CD4-positive, alpha-beta T cell treated with Interleukin-17A for 4 hours (primary cell): Measurements from ENCODE around the gene LEFTY2.
"Not testable (repeated sequence)": the region's sequence is repeated elsewhere in the genome, so short reads cannot be mapped to it uniquely, and the experiment has no call there.

Experiments
- DNase-seq: peaks from one replicate; pipeline ENCODE4 v3.0.0-alpha.2; 2020; ENCODE audit warnings: mixed read lengths

Gene LEFTY2

DNA sequence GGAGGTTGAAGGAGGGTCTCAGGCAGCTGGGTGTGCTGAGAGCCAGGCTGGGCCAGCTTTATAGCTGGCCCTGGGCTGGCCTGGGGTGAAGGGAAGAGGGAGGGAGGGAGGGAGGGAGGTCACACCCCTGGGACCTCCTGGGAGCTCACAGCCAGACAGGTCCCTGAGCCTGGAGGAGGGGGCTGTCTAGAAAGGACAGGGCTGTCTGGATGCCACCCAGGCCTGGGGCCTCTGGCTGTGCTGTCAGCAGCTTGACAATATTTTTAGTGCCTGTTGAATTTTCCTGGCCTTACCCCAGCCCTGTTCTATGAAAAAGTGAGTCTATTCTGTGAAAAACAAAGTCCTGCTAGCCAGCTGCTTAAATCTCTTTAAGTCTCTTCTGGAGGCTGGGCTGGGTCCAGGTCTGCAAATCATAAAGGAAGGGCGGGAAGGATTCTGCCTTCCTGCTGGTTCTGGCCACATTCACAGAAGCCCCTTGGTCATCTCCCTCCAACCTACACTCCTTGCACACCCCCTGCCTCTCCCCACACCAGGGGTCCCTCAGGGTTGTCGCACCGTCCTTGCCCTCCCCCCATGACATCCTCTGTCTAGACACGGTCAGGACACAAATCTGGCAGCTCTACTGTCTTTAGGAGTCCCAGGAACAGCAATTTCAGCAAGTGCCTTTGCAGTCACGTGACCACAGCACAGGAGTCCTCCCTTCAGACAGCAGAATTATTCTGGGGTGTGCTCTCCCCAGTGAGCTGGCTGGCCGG, at the start of gene LEFTY2:
Gene LEFTY2, minus strand, starts transcription at position 34 of the 755 bp plus-strand sequence. CDS start 80 bp downstream, outside the sequence.
- DNase-seq = no peak

DNA sequence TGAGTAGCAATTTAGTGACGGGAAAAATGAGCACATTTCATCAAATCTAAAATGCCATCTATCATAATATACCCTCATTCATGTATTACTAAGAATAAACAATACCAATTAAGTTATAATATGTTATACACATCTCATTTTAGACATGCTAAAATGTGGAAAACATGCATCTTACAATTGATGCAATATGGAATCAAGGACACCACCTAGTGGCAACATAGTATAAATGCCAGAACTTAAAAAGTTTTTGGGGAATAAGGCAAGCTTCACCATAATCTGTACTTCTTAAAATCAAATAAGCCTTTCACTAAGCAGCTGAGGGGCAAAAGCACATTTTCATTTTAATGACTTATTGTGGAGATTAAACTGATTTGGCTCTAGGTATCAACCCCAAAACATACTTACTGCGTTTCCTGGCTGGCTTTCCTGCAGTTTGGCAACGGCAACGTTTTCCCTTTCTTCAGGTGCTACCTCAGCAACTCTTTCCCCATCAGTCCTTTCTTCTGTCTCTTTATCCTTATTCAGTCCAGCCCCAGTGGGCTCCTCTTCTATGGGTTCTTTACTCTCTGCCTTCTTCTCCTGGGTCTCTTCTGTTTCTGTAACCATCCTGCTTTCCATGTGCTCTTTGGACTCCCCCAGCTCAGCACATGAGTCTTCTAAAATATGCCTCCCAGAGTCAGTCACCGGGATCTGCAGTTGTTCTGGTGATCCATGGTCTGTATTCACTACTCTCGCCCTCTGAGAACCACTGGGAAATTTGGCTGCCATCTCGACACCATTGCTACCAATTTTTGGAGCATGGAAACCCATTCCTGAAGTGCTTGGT, 46.7 kb upstream of the LEFTY2 start:
- DNase-seq = no peak

GRCh38 chr1:225981714-225982113, 40.7 kb upstream of the LEFTY2 start:
- no peak for DNase-seq

GRCh38 chr1:225980005-225980836, 39.2 kb upstream of the LEFTY2 start:
- DNase-seq = no peak

GRCh38 chr1:225979421-225979820, 38.4 kb upstream of the LEFTY2 start:
- DNase-seq = no peak

- no peak for DNase-seq
Measured at GRCh38 chr1:225977937-225978748, 37.1 kb upstream of the LEFTY2 start.

DNA sequence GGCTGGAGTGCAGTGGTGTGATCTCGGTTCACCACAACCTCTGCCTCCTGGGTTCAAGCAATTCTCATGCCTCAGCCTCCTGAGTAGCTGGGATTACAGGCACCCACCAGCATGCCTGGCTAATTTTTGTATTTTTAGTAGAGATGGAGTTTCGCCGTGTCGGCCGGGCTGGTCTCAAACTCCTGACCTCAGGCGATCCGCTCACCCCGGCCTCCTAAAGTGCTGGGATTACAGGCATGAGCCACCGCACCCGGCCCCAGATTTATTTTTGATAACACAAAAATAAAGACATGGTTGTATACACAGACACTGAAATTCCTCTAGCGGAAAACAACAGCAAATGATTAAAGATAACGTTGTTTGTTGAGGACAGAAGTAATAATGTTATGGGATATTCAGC, 34.1 kb upstream of the LEFTY2 start:
- DNase-seq = not testable (repeated sequence)

- no peak for DNase-seq
Measured at GRCh38 chr1:225974454-225974853, 33.4 kb upstream of the LEFTY2 start.

- DNase-seq = no peak
Measured at GRCh38 chr1:225973158-225973557, 32.1 kb upstream of the LEFTY2 start.

- no peak for DNase-seq
Measured at GRCh38 chr1:225972344-225973152, 31.5 kb upstream of the LEFTY2 start.

DNA sequence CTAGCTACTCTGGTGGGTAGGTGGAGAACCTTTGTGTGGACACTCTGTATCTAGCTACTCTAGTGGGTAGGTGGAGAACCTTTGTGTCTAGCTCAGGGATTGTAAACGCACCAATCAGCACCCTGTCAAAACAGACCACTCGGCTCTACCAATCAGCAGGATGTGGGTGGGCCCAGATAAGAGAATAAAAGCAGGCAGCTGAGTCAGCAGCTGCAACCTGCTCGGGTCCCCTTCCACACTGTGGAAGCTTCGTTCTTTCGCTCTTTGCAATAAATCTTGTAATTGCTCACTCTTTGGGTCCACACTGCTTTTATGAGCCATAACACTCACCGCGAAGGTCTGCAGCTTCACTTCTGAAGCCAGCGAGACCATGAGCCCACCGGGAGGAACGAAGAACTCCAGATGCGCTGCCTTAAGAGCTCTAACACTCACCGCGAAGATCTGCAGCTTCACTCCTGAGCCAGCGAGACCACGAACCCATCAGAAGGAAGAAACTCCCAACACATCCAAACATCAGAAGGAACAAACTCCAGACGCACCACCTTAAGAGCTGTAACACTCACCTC, 29.7 kb upstream of the LEFTY2 start:
- not testable (repeated sequence) for DNase-seq

DNA sequence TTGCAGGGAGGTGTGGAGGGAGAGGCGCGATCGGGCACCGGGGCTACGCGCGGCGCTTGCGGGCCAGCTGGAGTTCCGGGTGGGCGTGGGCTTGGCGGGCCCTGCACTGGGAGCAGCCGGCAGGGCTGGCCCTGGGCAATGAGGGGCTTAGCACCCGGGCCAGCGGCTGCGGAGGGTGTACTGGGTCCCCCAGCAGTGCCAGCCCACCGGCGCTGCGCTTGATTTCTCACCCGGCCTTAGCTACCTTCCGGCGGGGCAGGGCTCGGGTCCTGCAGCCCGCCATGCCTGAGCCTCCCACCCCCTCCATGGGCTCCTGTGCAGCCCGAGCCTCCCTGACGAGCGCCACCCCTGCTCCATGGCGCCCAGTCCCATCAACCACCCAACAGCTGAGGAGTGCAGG, 28.7 kb upstream of the LEFTY2 start:
- not testable (repeated sequence) for DNase-seq

- DNase-seq = no peak
Measured at GRCh38 chr1:225965231-225965630, 24.2 kb upstream of the LEFTY2 start.

- DNase-seq = no peak
Measured at GRCh38 chr1:225963735-225964530, 22.9 kb upstream of the LEFTY2 start.

- peak; percentile 74 for DNase-seq
Measured at GRCh38 chr1:225962440-225962975, 21.5 kb upstream of the LEFTY2 start.

DNA sequence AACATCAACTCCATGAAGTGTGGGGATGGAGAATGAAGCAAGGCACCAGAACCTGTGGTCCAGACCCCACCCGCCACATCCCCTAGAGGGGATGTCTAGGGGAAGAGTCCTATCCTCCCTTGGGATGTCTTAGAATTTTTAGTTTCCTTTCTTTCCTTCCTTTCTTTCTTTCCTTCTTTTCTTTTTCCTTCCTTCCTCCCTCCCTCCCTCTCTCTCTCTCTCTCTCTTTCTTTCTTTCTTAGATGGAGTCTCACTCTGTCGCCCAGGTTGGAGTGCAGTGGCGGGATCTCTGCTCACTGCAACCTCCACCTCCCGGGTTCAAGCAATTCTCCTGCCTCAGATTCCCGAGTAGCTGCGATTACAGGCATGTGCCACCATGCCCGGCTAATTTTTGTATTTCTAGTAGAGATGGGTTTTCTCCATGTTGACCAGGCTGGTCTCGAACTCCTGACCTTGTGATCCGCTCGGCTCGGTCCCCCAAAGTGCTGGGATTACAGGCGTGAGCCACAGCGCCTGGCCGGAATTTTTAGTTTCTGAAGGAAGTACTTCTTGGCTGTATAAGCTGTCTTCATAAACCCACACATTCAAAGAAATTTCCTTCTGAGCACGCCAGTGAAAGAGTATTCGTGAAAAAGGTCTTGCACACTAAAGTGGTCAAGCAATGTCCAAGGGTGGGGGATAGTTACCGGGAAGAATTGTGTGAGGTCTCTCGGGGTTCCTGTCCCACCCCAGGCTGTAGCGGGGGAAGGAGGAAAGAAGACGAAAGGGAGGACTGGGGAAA, 20.8 kb upstream of the LEFTY2 start:
- no peak for DNase-seq

DNA sequence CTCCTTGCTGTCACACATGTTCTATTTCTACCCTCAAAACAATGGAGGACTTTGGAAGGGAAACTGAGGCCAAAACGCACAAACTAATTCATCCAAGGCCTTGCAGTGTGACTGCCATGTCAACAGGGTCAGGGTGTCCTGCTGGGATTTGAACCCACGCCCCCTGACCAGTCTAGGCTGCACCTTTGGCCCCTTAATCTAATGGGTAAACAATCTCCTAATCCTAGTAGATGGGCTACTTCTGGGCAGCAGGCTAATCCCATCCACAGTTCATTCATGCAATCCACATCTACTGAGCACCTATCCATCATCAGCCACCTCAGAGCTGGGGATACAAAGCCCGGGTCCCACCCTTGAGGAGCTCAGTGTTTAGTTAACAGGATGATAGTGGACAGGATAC, 17.0 kb upstream of the LEFTY2 start:
- no peak for DNase-seq

DNA sequence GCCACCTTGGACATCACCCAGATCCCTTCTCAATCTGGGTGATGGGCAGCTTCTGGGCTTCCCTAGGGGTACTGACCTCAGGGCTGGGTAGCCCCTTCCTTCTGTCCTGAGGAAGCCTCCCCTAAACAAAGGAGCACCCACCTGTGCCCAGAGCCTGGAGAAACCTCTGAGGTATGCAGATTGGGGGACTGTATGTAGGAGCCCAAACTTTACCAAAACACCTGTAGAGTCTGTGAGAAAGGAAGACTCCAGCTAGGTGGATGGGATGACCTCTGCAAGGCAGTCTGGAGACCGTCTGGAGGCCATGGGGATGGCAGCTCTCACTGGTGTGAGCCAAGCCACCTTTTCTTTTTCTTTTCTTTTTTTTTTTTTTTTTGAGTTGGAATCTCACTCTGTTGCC, 13.7 kb upstream of the LEFTY2 start:
- no peak for DNase-seq

- no peak for DNase-seq
Measured at GRCh38 chr1:225953315-225953714, 12.3 kb upstream of the LEFTY2 start.
